ENCODE data around the gene RBFOX1. TPM values are rescaled to one million over a fixed set of nuclear protein-coding genes. Genes with fewer than 3 reads are reported as not detected.

RBFOX1 gene
- total RNA-seq, 1 experiment from 2014 or later: not detected

DNA sequence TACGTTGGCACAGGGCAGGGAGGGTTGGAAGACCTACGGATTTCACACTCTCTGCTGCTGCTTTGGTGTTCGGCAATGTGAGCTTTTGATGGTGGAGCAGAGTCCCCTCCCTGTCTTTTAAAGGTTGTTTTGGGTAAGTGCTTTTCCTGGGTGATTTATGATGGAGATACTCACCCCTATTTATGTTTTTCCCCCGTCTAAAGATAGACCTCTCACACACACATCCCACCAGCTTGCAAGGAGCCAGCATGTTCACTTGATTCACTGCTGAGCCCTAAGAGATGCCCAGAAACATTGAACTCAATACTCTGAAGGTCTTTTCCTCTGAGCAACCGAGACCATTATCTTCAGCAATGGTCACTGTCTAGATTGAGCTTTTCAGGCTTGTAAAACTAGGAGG lies 8.3 kb downstream of the RBFOX1 start:
- DNase-seq (ENCODE audit: low read depth in 1 of 2, low spot score in 2 of 2): no peak
- no peak overlapping the region for H3K27ac ChIP-seq
- H3K4me1 ChIP-seq (replicated peaks): no peaks in the 10 kb centered on the region
- H3K27me3 ChIP-seq (replicated peaks): no peaks in the 10 kb centered on the region
- H3K36me3 ChIP-seq: no peaks in the 10 kb centered on the region
- H3K9me3 ChIP-seq (replicated peaks): peaks cover 6% of the 10 kb centered on the region
- no peak overlapping the region for H3K4me3 ChIP-seq

GRCh38 chr16:7342598-7342997 lies 10.0 kb downstream of the RBFOX1 start:
- no peaks in the 10 kb centered on the region for H3K4me1 ChIP-seq (replicated peaks)
- DNase-seq (ENCODE audit: low read depth in 1 of 2, low spot score in 2 of 2): no peak
- no peak overlapping the region for H3K27ac ChIP-seq
- no peaks in the 10 kb centered on the region for H3K36me3 ChIP-seq
- no peaks in the 10 kb centered on the region; the same call in 1 of the 2 replicates for H3K9me3 ChIP-seq (replicated peaks)
- H3K4me3 ChIP-seq: no peak overlapping the region
- H3K27me3 ChIP-seq (replicated peaks): no peaks in the 10 kb centered on the region

GRCh38 chr16:7343243-7343642 lies 10.6 kb downstream of the RBFOX1 start:
- Histone ChIP-seq H3K27me3 (replicated peaks) (no peaks in the 10 kb centered on the region), H3K36me3 (no peaks in the 10 kb centered on the region), H3K4me3 (no peak overlapping the region), H3K27ac (no peak overlapping the region), H3K9me3 (replicated peaks) (no peaks in the 10 kb centered on the region; the same call in 1 of the 2 replicates), H3K4me1 (replicated peaks) (no peaks in the 10 kb centered on the region)
- no peak for DNase-seq (ENCODE audit: low read depth in 1 of 2, low spot score in 2 of 2)

- no peaks in the 10 kb centered on the region for H3K27me3 ChIP-seq (replicated peaks)
- H3K27ac ChIP-seq: no peak overlapping the region
- H3K36me3 ChIP-seq: no peaks in the 10 kb centered on the region
- H3K4me3 ChIP-seq: no peak overlapping the region
- no peaks in the 10 kb centered on the region for H3K4me1 ChIP-seq (replicated peaks)
- no peak for DNase-seq (ENCODE audit: low read depth in 1 of 2, low spot score in 2 of 2)
- no peaks in the 10 kb centered on the region; the same call in 1 of the 2 replicates for H3K9me3 ChIP-seq (replicated peaks)
Measured at GRCh38 chr16:7344830-7345780, 12.5 kb downstream of the RBFOX1 start.

DNA sequence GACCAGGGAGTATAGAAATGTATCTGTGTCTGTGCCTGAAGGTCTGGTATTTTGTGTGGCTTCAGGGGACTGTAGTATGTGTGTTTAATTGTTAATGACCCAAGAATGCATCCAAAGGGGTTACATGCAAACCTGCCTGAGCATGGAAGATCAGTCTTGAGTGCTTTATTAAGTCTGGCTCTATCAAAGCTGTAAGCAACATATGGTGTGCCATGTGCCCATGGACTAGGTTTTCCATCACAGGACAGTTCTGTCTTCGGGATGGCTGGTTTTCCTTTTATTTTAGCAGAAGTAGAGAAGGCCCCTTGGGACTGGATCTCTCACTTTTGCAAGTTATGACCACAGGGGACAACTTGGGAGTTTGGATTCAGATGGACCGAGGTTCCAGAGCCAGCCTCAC lies 18.2 kb downstream of the RBFOX1 start:
- H3K4me1 ChIP-seq (replicated peaks): no peaks in the 10 kb centered on the region
- no peaks in the 10 kb centered on the region for H3K36me3 ChIP-seq
- no peak overlapping the region for H3K4me3 ChIP-seq
- H3K9me3 ChIP-seq (replicated peaks): peaks cover 5% of the 10 kb centered on the region; the same call in 1 of the 2 replicates
- no peak overlapping the region for H3K27ac ChIP-seq
- DNase-seq (ENCODE audit: low read depth in 1 of 2, low spot score in 2 of 2): no peak
- H3K27me3 ChIP-seq (replicated peaks): no peaks in the 10 kb centered on the region

DNA sequence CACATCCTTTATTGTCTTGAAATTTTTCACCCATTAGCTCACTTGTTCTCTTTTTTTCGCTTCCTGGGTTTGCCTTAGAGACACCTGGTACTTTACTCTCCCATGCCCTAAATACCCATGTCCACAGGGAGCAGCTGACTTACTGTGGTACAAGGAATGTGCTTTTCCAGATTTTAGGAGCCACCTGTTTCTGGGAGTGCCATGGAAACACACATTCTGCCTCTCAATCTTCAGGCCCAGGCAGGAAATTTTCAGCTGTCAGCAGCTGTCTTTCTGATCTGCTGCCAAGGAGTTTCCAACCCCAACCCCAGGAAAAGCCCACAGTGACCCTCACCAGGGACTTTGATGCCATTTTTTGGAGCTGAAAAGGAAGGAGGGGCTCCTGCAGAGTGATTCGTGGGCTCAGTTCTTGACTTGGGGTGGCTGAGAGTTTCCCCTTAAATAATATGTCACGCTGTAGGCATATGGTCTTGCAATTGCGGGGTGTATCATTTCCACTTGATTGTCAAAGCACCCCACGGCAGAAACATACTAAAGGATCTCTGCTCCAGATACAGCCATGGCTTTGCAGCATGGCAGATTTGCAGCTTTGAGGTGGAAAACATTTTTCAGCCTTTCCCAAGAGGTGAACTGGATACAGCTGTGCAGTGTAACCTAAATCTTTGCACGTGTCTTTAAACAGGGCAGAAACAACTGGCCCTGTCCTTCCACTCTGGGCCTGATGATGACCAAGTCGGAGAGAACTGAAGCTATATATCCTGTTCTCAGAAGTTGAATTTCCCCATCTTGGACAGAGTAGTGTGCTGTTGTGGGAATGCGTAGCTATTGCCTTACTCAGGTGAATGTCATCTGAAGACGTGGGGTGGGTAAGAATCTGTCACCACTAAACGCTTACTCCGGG lies 19.2 kb downstream of the RBFOX1 start:
- Histone ChIP-seq H3K9me3 (replicated peaks) (peaks cover 8% of the 10 kb centered on the region; the same call in 1 of the 2 replicates), H3K4me3 (no peak overlapping the region), H3K4me1 (replicated peaks) (no peaks in the 10 kb centered on the region), H3K27me3 (replicated peaks) (no peaks in the 10 kb centered on the region), H3K27ac (no peak overlapping the region), H3K36me3 (no peaks in the 10 kb centered on the region)
- DNase-seq (ENCODE audit: low read depth in 1 of 2, low spot score in 2 of 2): no peak

DNA sequence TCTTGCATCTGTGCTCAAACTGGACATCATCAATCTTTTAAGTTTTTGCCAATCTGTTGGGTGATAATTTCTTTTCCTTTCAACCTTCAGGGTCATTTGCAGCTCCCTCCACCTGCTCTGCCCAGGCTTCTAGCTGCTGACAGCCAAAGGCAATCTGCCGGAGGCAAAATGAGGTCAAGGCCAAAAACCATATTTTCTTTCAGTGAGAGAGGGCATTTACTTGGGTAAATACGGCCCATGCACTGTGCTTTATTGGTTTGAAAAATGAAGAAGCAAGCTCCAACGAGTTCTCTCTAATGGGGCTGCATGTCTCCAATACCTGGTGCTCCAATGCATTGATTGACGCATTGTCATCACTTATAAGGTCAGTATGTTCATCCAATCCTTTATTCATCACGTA lies 23.1 kb downstream of the RBFOX1 start:
- peaks cover 10% of the 10 kb centered on the region; the same call in 1 of the 2 replicates for H3K9me3 ChIP-seq (replicated peaks)
- H3K36me3 ChIP-seq: no peaks in the 10 kb centered on the region
- H3K4me3 ChIP-seq: no peak overlapping the region
- H3K27me3 ChIP-seq (replicated peaks): no peaks in the 10 kb centered on the region
- no peak for DNase-seq (ENCODE audit: low read depth in 1 of 2, low spot score in 2 of 2)
- no peak overlapping the region for H3K27ac ChIP-seq
- no peaks in the 10 kb centered on the region for H3K4me1 ChIP-seq (replicated peaks)

DNA sequence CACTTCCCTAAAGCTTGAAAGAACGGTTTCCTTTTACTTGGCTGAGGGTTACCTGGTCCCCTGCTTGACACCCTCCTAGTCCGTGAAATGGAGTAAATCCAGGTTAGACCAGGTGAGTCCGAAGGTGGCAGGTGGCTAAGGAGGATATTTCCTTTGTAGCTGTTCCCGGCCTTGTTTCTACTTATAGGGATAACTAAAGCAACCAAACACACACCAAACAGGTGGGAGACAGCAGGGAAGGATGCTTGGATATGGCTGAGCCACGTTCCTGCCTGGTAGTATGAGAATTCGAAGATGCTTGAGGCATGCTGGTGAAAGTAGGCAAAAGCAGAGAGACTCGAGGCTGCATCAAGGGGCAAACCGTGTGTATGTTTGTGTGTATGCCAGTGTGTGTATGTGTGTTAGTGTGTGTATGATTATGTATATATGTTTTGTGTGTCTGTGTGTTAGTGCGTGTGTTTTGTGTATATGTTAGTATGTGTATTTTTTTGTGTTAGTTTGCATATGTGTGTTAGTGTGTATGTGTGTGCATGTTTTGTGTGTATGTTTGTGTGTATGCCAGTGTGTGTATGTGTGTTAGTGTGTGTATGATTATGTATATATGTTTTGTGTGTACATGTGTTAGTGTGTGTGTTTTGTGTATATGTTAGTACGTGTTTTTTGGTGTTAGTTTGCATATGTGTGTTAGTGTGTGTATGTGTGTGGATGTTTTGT lies 28.9 kb downstream of the RBFOX1 start:
- no peaks in the 10 kb centered on the region for H3K4me1 ChIP-seq (replicated peaks)
- H3K4me3 ChIP-seq: no peak overlapping the region
- no peak overlapping the region for H3K27ac ChIP-seq
- H3K27me3 ChIP-seq (replicated peaks): no peaks in the 10 kb centered on the region
- DNase-seq (ENCODE audit: low read depth in 1 of 2, low spot score in 2 of 2): no peak
- 0 out of 2 replicates have a peak, but pooled peaks cover 9% of the 10 kb centered on the region for H3K9me3 ChIP-seq (replicated peaks)
- H3K36me3 ChIP-seq: no peaks in the 10 kb centered on the region

DNA sequence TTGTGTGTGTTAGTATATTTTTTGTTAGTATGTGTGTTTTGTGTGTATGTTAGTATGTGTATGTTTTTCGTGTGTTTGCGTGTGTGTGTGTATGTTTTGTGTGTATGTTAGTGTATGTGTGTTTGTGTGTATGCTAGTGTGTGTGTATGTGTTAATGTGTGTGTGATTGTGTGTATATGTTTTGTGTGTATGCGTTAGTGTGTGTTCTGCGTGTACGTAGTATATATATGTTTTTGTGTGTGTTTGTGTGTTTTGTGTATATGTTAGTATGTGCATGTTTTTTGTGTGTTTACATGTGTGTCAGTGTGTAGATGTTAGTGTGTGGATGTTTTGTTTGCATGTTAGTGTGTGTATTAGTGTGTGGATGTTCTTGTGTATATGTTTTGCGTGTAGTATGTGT lies 29.6 kb downstream of the RBFOX1 start:
- Histone ChIP-seq H3K36me3 (no peaks in the 10 kb centered on the region), H3K4me3 (no peak overlapping the region), H3K27me3 (replicated peaks) (no peaks in the 10 kb centered on the region), H3K27ac (no peak overlapping the region), H3K4me1 (replicated peaks) (no peaks in the 10 kb centered on the region), H3K9me3 (replicated peaks) (0 out of 2 replicates have a peak, but pooled peaks cover 8% of the 10 kb centered on the region)
- no peak for DNase-seq (ENCODE audit: low read depth in 1 of 2, low spot score in 2 of 2)

- Histone ChIP-seq H3K4me1 (replicated peaks) (no peaks in the 10 kb centered on the region), H3K27ac (no peak overlapping the region)
- no peak for DNase-seq (ENCODE audit: low read depth in 1 of 2, low spot score in 2 of 2)
Measured at GRCh38 chr16:7363422-7364417, 31.1 kb downstream of the RBFOX1 start.

DNA sequence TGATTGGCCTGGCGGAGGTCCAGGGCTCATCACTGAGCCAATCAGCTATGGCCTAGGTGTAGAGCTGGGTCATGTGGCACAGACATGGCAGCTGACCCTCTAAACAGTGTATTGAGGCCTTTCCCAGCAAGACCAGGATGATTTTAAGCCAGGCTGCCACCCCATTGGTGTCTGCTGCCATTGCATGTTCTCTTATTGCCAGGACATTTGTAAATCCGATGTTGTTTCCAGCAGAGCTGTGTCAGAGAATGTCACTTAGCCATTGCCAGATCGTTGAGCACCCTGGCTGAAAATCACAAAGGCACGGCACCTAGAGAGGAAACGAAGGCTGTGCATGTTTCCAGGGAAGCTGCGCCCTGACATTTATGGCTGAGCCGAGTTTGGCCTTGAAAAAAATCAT lies 33.4 kb downstream of the RBFOX1 start:
- no peak overlapping the region for H3K4me3 ChIP-seq
- H3K4me1 ChIP-seq (replicated peaks): no peaks in the 10 kb centered on the region
- no peaks in the 10 kb centered on the region for H3K27me3 ChIP-seq (replicated peaks)
- DNase-seq (ENCODE audit: low read depth in 1 of 2, low spot score in 2 of 2): no peak
- no peak overlapping the region for H3K27ac ChIP-seq
- H3K36me3 ChIP-seq: no peaks in the 10 kb centered on the region
- peaks cover 8% of the 10 kb centered on the region; the same call in 1 of the 2 replicates for H3K9me3 ChIP-seq (replicated peaks)

More at GRCh38 chr16:7363422-7364417, 31.1 kb downstream of the RBFOX1 start:
- Histone ChIP-seq H3K27me3 (replicated peaks) (no peaks in the 10 kb centered on the region), H3K4me3 (no peak overlapping the region), H3K36me3 (no peaks in the 10 kb centered on the region), H3K9me3 (replicated peaks) (0 out of 2 replicates have a peak, but pooled peaks cover 8% of the 10 kb centered on the region)
